Thoracic aorta (tissue), 2 donors: ENCODE results near the gene LHPP. TPM values are rescaled to one million over a fixed set of nuclear protein-coding genes. Genes with fewer than 3 reads are reported as not detected.

Source experiments
- ATAC-seq: fragments of 150-250 bp; one replicate; pipeline ENCODE4 v1.8.0; 2017; ENCODE audit warnings: low read depth; ENCODE audit not compliant: insufficient number of reproducible peaks, low FRiP score
- DNase-seq: peaks from one replicate; pipeline ENCODE4 v3.0.0-alpha.2; 2020; ENCODE audit warnings: low spot score
- H3K27ac ChIP-seq, 2 donors: fragments of 200-600 bp; sonication (generic); 1 replicate in 1 of 2; 2 replicates in 1 of 2; pipeline ENCODE4 v1.5.1; 2016; ENCODE audit warnings: mild to moderate bottlenecking in 2 of 2, moderate library complexity in 2 of 2
- H3K27me3 ChIP-seq: fragments of 200-600 bp; sonication (generic); replicated peaks from 2 replicates; pipeline ENCODE4 v1.6.0; 2016; ENCODE audit warnings: mild to moderate bottlenecking; ENCODE audit not compliant: insufficient read depth
- H3K36me3 ChIP-seq: fragments of 200-600 bp; sonication (generic); one replicate; pipeline ENCODE4 v1.5.1; 2016
- H3K4me1 ChIP-seq, 2 donors: fragments of 200-600 bp; sonication (generic); 1 replicate in 1 of 2; 2 replicates in 1 of 2; pipeline versions ENCODE4 v1.5.1 to v1.6.0; 2016; ENCODE audit warnings: low read depth in 2 of 2, mild to moderate bottlenecking in 1 of 2; ENCODE audit not compliant: control insufficient read depth in 1 of 2
- H3K4me3 ChIP-seq: fragments of 200-600 bp; sonication (generic); 2 replicates; pipeline ENCODE4 v1.5.1; 2016; ENCODE audit warnings: mild to moderate bottlenecking
- H3K9me3 ChIP-seq: fragments of 200-600 bp; sonication (generic); 2 replicates; pipeline ENCODE4 v1.5.1; 2016
- total RNA-seq, 2 donors: library from RNA; depleted of rRNA; stranded (reverse); fragments of >200 nt; gene quantifications; one replicate each; pipeline versions ENCODE4 v1.1.0 to v1.2.3, GENCODE V29; 2016
- TF ChIP-seq, protein P1 (sequence below): fragments of 200-600 bp; sonication (generic); IDR thresholded peaks from one replicate; pipeline ENCODE4 v1.5.1; 2019; ENCODE audit warnings: antibody characterized with exemption

The LHPP gene
- total RNA-seq, 2 donors from 2014 or later: 7.2 to 24.1 TPM

DNA sequence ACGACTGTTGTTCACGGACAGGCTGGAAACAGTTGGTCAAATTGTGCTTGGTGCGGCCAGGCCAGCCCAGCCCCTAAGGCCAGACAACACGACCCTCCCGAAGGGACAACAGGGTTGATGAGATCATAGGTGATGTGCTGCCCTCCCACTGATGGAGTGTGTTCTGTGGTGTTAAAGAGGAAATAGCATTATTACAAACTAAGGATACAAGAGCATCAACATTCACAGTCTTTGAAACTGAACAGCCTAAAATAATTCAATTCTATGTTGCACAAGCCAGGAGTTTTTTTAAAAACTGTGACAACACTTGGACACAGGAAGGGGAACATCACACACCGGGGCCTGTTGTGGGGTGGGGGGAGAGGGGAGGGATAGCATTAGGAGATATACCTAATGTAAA lies 194.9 kb downstream of the LHPP start:
- ATAC-seq (no peak), DNase-seq (no peak)
- Histone ChIP-seq H3K9me3 (no peaks in the 10 kb centered on the region), H3K27ac (no peak overlapping the region), H3K27me3 (no peaks in the 10 kb centered on the region), H3K4me3 (no peak overlapping the region), H3K4me1 (peaks cover 0 to 24% of the 10 kb centered on the region in 2 donors), H3K36me3 (no peaks in the 10 kb centered on the region)
- TF ChIP-seq, protein P1, sequence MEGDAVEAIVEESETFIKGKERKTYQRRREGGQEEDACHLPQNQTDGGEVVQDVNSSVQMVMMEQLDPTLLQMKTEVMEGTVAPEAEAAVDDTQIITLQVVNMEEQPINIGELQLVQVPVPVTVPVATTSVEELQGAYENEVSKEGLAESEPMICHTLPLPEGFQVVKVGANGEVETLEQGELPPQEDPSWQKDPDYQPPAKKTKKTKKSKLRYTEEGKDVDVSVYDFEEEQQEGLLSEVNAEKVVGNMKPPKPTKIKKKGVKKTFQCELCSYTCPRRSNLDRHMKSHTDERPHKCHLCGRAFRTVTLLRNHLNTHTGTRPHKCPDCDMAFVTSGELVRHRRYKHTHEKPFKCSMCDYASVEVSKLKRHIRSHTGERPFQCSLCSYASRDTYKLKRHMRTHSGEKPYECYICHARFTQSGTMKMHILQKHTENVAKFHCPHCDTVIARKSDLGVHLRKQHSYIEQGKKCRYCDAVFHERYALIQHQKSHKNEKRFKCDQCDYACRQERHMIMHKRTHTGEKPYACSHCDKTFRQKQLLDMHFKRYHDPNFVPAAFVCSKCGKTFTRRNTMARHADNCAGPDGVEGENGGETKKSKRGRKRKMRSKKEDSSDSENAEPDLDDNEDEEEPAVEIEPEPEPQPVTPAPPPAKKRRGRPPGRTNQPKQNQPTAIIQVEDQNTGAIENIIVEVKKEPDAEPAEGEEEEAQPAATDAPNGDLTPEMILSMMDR: no peak

DNA sequence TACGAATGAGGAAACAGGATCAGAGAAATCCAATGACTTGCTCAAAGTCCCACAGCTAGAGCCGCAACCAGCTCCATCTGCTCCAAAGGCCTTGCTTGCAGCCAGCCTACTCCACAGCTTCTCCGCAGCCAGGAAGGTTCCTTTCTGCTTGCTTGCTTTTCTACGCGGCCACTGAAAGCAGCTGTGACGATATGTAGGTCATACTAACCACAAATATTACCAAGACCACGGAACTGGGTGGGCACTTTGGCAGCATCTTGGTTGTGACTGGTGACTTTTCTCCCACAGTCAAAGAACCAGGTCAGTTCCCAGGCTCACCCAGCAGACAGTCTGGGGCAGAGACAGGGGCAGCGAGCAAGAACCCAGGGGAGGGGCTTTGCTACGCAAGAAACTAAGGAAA lies 196.2 kb downstream of the LHPP start:
- TF ChIP-seq, protein P1: no peak
- Histone ChIP-seq H3K4me1 (peaks cover 0 to 24% of the 10 kb centered on the region in 2 donors), H3K27me3 (no peaks in the 10 kb centered on the region), H3K9me3 (no peaks in the 10 kb centered on the region), H3K36me3 (no peaks in the 10 kb centered on the region), H3K4me3 (no peak overlapping the region), H3K27ac (no peak overlapping the region)
- ATAC-seq (no peak), DNase-seq (no peak)

DNA sequence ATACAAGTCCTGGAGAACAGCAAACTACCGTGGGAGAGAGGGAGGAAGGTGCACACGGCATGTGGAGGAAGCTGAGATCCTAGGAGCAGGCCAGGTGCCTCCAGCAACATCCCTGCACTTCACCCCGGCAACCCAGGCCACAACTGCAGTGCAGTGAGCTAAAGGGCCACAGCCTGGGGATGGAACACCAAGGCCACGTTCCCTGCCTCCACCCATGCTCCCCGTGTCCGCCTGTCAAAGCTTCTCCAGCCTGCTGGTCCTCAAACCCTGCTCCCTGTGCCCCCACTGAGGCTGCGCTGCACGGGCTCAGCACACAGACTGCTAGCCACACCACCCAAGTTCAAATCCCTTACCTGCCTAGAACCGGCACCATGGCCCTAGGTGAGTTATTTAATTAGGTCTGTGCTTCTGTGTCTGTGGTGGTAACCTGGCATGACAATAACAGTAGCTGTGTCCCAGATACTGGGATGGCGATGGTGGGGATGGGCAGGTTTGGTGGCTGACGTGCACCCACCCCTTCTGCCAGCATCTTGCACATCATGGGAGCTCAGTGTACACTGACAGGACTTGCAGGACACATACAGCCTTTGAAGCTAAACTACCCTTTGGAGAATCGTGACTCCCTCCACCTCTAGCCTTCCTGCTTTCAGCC lies 197.1 kb downstream of the LHPP start:
- DNase-seq (no peak), ATAC-seq (no peak)
- no peak overlapping the region for H3K4me3 ChIP-seq
- no peaks in the 10 kb centered on the region for H3K36me3 ChIP-seq
- H3K27me3 ChIP-seq: no peaks in the 10 kb centered on the region
- H3K27ac ChIP-seq: no peak overlapping the region
- peaks cover 0 to 24% of the 10 kb centered on the region in 2 donors for H3K4me1 ChIP-seq
- H3K9me3 ChIP-seq: no peaks in the 10 kb centered on the region
- TF ChIP-seq, protein P1: no peak

DNA sequence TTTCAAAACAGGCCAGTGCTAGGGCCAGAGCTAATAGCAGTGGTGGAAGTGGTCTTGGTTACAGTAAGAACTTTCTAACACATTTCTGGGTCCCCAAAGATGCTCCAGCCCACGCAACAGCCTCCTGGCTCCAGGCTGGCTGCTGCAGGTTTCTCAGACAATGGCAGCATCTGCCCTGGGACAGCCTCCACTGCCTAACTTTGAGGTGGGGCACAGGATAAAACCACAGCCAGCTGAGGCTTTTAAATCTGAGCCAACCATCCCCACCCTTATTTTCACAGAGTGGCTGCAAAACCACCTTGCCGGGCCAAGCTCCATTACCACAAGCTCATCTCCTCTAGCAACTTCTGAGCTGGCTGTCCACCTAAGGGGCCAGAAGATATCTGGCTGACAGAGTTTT lies 197.8 kb downstream of the LHPP start:
- Histone ChIP-seq H3K4me1 (peaks cover 0 to 24% of the 10 kb centered on the region in 2 donors), H3K27ac (no peak overlapping the region), H3K36me3 (no peaks in the 10 kb centered on the region), H3K4me3 (no peak overlapping the region), H3K9me3 (no peaks in the 10 kb centered on the region), H3K27me3 (no peaks in the 10 kb centered on the region)
- TF ChIP-seq, protein P1: no peak
- ATAC-seq: no peak
- no peak for DNase-seq

DNA sequence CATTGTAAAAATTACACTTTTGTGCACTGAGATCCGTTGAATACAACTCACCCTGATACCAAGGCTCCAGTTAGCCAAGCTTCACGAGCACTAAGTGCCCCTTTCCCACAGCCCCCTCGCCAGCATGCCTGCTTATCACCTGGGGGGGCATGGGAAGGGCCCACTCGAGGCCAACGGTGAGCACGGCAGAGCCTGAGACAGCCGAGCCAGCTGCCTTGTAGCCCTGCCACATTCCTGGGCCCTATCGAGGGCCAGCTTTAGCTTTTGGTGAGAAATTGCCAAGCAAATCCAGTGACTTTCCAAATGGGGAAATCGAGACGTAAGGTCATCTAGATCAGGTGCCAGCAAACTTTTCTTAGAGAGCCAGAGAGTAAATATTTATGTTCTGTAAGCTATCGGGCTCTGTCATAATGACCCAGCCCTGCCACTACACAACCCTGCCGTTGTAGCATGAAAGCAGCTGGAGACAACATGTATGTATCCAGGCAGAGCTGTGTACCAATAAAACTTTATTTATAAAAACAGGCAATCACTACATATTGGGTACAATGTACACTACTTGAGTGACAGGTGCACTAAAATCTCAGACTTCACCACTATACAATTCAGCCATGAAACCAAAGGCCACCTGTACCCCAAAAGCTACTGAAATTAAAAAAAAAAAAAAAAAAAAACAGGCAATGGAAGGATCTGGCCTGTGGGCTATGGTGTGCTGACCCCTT lies 198.9 kb downstream of the LHPP start:
- ATAC-seq (no peak), DNase-seq (no peak)
- H3K27me3 ChIP-seq: no peaks in the 10 kb centered on the region
- no peak overlapping the region for H3K27ac ChIP-seq
- peaks cover 0 to 19% of the 10 kb centered on the region in 2 donors for H3K4me1 ChIP-seq
- H3K36me3 ChIP-seq: no peaks in the 10 kb centered on the region
- no peak overlapping the region for H3K4me3 ChIP-seq
- TF ChIP-seq, protein P1: no peak
- H3K9me3 ChIP-seq: no peaks in the 10 kb centered on the region
